B cell (primary cell): Measurements from ENCODE around the gene CTDSP2. TPM values are rescaled to one million over a fixed set of nuclear protein-coding genes. Genes with fewer than 3 reads are reported as not detected.

Experiments used
- ATAC-seq: fragments of 200-7000 bp; cut with Tn5 transposase; one replicate; pipeline ENCODE4 v1.10.0; 2021; ENCODE audit warnings: low read depth, mild to moderate bottlenecking, moderate number of reproducible peaks, moderate library complexity
- CTCF ChIA-PET: fragments of 350-600 bp; sonication (Branson Sonifier 250); formaldehyde crosslinking; loops from one replicate; lab custom pipeline; 2021; ENCODE audit warnings: antibody characterized with exemption, inconsistent platforms; lab: Charles Lee
- POLR2A ChIA-PET: fragments of 350-600 bp; sonication (Branson Sonifier 250); formaldehyde crosslinking; loops from one replicate; lab custom pipeline; 2021; ENCODE audit warnings: antibody characterized with exemption; lab: Charles Lee
- DNase-seq: peaks from one replicate; pipeline ENCODE4 v3.0.0; 2013
- H2AFZ ChIP-seq: 2 replicates; pipeline ENCODE4 v1.6.1; 2012; ENCODE audit warnings: mild to moderate bottlenecking, low read depth, low read length; ENCODE audit not compliant: insufficient read depth, poor library complexity, severe bottlenecking
- H3K27ac ChIP-seq, 2 donors: 1 replicate in 1 of 2; 2 replicates in 1 of 2; pipeline ENCODE4 v1.5.1; 2012 to 2013; ENCODE audit warnings: low read length in 2 of 2, mild to moderate bottlenecking in 2 of 2, moderate library complexity in 1 of 2
- H3K27me3 ChIP-seq, 4 experiments: fragments of 200-600 bp in 1 of 4; sonication (generic) in 1 of 4; replicated peaks in 1 of 4; 1 replicate in 2 of 4; 2 replicates in 2 of 4; pipeline versions ENCODE4 v1.6.1 to v1.7.0; 2013 to 2016; ENCODE audit warnings: low read length in 3 of 4, mild to moderate bottlenecking in 2 of 4, mixed read lengths in 1 of 4, moderate library complexity in 1 of 4; ENCODE audit not compliant: insufficient read depth in 4 of 4, control insufficient read depth in 3 of 4; ENCODE audit errors: control extremely low read depth in 1 of 4
- H3K36me3 ChIP-seq, 2 experiments: replicated peaks in 1 of 2; 1 replicate in 1 of 2; 2 replicates in 1 of 2; pipeline versions ENCODE4 v1.6.1 to v1.7.1; 2013; ENCODE audit warnings: low read length in 1 of 2; ENCODE audit not compliant: insufficient read depth in 2 of 2, control insufficient read depth in 1 of 2; ENCODE audit errors: control extremely low read depth in 1 of 2, extremely low read depth in 1 of 2
- H3K4me1 ChIP-seq, 2 donors: fragments of 200-600 bp in 1 of 2; sonication (generic) in 1 of 2; 1 replicate in 1 of 2; 2 replicates in 1 of 2; pipeline versions ENCODE4 v1.5.1 to v1.6.1; 2013 to 2017; ENCODE audit warnings: low read length in 2 of 2; ENCODE audit not compliant: control insufficient read depth in 2 of 2, insufficient read depth in 2 of 2
- H3K4me2 ChIP-seq: replicated peaks from 2 replicates; pipeline ENCODE3; 2012; ENCODE audit warnings: mild to moderate bottlenecking, low read depth, low read length; ENCODE audit not compliant: poor library complexity, severe bottlenecking
- H3K4me3 ChIP-seq, 5 experiments: fragments of 200-600 bp in 1 of 5; sonication (generic) in 1 of 5; 1 replicate in 3 of 5; 2 replicates in 2 of 5; pipeline versions ENCODE4 v1.5.1 to v1.7.0; 2011 to 2016; ENCODE audit warnings: low read length in 4 of 5, mild to moderate bottlenecking in 4 of 5, low read depth in 2 of 5, control low read depth in 1 of 5, moderate library complexity in 1 of 5; ENCODE audit not compliant: insufficient read depth in 1 of 5; ENCODE audit errors: control extremely low read depth in 1 of 5, extremely low read depth in 1 of 5
- H3K79me2 ChIP-seq: fragments of 200-600 bp; sonication (generic); one replicate; pipeline ENCODE4 v1.6.0; 2016; ENCODE audit warnings: low read length; ENCODE audit not compliant: control insufficient read depth, insufficient read depth
- H3K9ac ChIP-seq: fragments of 200-600 bp; sonication (generic); 2 replicates; pipeline ENCODE4 v1.6.1; 2017; ENCODE audit warnings: mild to moderate bottlenecking, low read length, moderate library complexity
- H3K9me3 ChIP-seq, 3 donors: one replicate each; pipeline versions ENCODE4 v1.6.1 to v1.7.1; 2013; ENCODE audit warnings: low read length in 2 of 3; ENCODE audit not compliant: control insufficient read depth in 2 of 3, insufficient read depth in 1 of 3; ENCODE audit errors: control extremely low read depth in 1 of 3
- H4K20me1 ChIP-seq: 2 replicates; pipeline ENCODE4 v1.6.0; 2012; ENCODE audit warnings: mild to moderate bottlenecking, low read length; ENCODE audit not compliant: insufficient read depth, control insufficient read depth, poor library complexity, severe bottlenecking
- H3K27ac Mint-ChIP-seq: one replicate; pipeline ENCODE4 v1.8.0; 2021; ENCODE audit warnings: mixed read lengths
- H3K27me3 Mint-ChIP-seq: one replicate; pipeline ENCODE4 v1.8.0; 2021; ENCODE audit warnings: mixed read lengths
- H3K4me1 Mint-ChIP-seq: one replicate; pipeline ENCODE4 v1.8.0; 2021; ENCODE audit warnings: mixed read lengths
- H3K4me3 Mint-ChIP-seq: one replicate; pipeline ENCODE4 v1.8.0; 2021; ENCODE audit warnings: mixed read lengths
- H3K9me3 Mint-ChIP-seq: one replicate; pipeline ENCODE4 v1.8.0; 2022; ENCODE audit warnings: mixed read lengths; ENCODE audit not compliant: insufficient read depth
- CTCF ChIP-seq: fragments of 200-600 bp; IDR thresholded peaks from one replicate; pipeline ENCODE4 v1.8.0; 2022; ENCODE audit warnings: antibody characterized with exemption, mild to moderate bottlenecking
- EZH2 ChIP-seq: IDR thresholded peaks from 2 replicates; pipeline ENCODE4 v1.6.1; 2012; ENCODE audit warnings: borderline replicate concordance, low read depth, mild to moderate bottlenecking, moderate library complexity, low read length; ENCODE audit not compliant: insufficient read depth, poor library complexity, severe bottlenecking
- WGBS: methylation state at CpG from one replicate; pipeline ENCODE4 v1.1.5; 2013; ENCODE audit warnings: missing lambda C conversion rate; ENCODE audit not compliant: insufficient coverage; 5-methylcytosine and 5-hydroxymethylcytosine counted together
- intact Hi-C: fragments of 100-400 bp; cut with micrococcal nuclease; formaldehyde crosslinking; loops from one replicate; pipeline ENCODE4 v1.10.0; 2022
- polyA minus RNA-seq: library from RNA; depleted of rRNA, polyadenylated mRNA; stranded (reverse); fragments of >200 nt; gene quantifications from 2 replicates; pipeline ENCODE4 v1.2.3, GENCODE V29; 2012
- polyA plus RNA-seq: library from polyadenylated mRNA; depleted of rRNA; stranded (reverse); fragments of >200 nt; gene quantifications from 2 replicates; pipeline ENCODE4 v1.2.3, GENCODE V29; 2012
- total RNA-seq, 2 donors: library from RNA; stranded (reverse); fragments of 120-200 nt in 1 of 2; gene quantifications; 1 replicate in 1 of 2; 2 replicates in 1 of 2; pipeline versions ENCODE4 v1.2.3 to v1.2.4, GENCODE V29; 2013 to 2022

The CTDSP2 gene
- total RNA-seq (203 and 209 TPM in 2 replicates), polyA plus RNA-seq (77.1 and 99.1 TPM in 2 replicates), polyA minus RNA-seq (69.5 and 86.5 TPM in 2 replicates)
- 84.9 TPM for total RNA-seq (2013)

GRCh38 chr12:57846577-57847319, at the start of gene CTDSP2:
TSS of gene CTDSP2 (minus strand) at chr12:57846729. CDS start at chr12:57846435, 294 bp downstream.
- ChIA-PET POLR2A (interaction anchor here (0.6 to 1.7 kb wide), 6 partner anchors 9 to 1749 kb away, joined by 3 to 11 read pairs (median 4); partner anchors contain the start of gene MARCHF9), CTCF (interaction anchor here (1.0 to 6.1 kb wide), 7 partner anchors 9 to 57 kb away, joined by 3 to 50 read pairs (median 19); no protein-coding TSS in a partner anchor)
- Histone ChIP-seq H3K36me3 (no peaks in the 10 kb centered on the region), H3K27ac (peak within 1 kb of the TSS; percentile 75 to 84), H3K9ac (peak within 1 kb of the TSS; percentile 94), H3K4me3 (peak within 1 kb of the TSS; percentile 48 to 98 (median 93)), H2AFZ (peak within 1 kb of the TSS; percentile 81), H3K9me3 (peaks cover 0 to 4% (median 0%) of the 10 kb centered on the region in 3 donors), H3K4me2 (peak within 1 kb of the TSS; percentile 87), H3K27me3 (peaks cover 0 to 7% (median 1%) of the 10 kb centered on the region in 4 experiments), H3K79me2 (peaks cover 50% of the 10 kb centered on the region), H4K20me1 (peaks cover 50% of the 10 kb centered on the region), H3K4me1 (peaks cover 43 to 52% of the 10 kb centered on the region in 2 donors)
- peak within 1 kb of the TSS; percentile 84 for H3K4me3 Mint-ChIP-seq
- H3K27me3 Mint-ChIP-seq = peaks cover 9% of the 10 kb centered on the region
- TF ChIP-seq CTCF (no peak), EZH2 (no peak)
- no peaks in the 10 kb centered on the region for H3K9me3 Mint-ChIP-seq
- H3K4me1 Mint-ChIP-seq = peaks cover 47% of the 10 kb centered on the region
- peak within 1 kb of the TSS; percentile 90 for H3K27ac Mint-ChIP-seq
- intact Hi-C loops = loop anchor here (1.0 to 5.0 kb wide), 6 partner anchors 10 to 326 kb away; partner anchors contain the start of genes DDIT3, EEF1AKMT3, MARCHF9 and METTL1
- WGBS = 2% methylated on average over 49 of the region's 58 CpGs
- DNase-seq = peak; percentile 91
- ATAC-seq = peak; percentile 70
